GM23248 (cell line): ENCODE measurements around the gene KLHDC8A.

Experiments used
- EZH2 ChIP-seq: fragments of 200-600 bp; sonication (generic); IDR thresholded peaks from 2 replicates; pipeline ENCODE4 v1.6.1; 2018; ENCODE audit warnings: antibody characterized with exemption, mild to moderate bottlenecking; ENCODE audit not compliant: insufficient read depth, poor library complexity, severe bottlenecking
- EZH2phosphoT487 ChIP-seq: fragments of 200-600 bp; sonication (generic); IDR thresholded peaks from 2 replicates; pipeline ENCODE4 v1.6.1; 2018; ENCODE audit warnings: antibody characterized with exemption, moderate library complexity, mild to moderate bottlenecking, low read depth; ENCODE audit not compliant: insufficient read depth

DNA sequence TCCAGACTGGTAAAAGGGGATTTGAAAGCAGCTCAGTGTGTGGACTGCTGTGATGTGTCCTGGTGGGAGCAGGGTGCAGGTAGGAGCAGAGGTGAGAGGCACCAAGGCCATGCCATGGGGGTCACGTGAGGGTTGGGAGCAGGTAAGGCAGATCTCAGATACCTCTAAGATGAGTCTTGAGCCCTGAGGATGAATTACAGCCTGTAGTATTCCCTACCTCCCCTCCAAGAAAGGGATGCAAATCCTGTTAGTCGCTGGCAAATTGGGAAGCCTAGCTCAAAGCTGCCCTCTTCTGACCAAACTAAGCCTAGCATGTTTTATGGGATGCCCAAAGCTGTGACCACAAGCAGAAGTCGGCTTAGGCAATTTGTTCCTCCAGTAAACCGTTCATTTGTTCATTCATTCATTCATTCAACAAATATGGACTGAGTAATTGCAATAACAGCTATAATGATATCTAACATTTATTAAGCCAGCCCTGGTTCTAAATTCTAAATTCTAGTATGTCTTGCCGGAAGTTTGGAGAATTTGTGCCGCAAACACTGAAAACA lies 31.3 kb downstream of the KLHDC8A start:
- TF ChIP-seq EZH2phosphoT487 (no peak), EZH2 (no peak)
